ENCODE results near the gene DAPK1. TPM values are rescaled to one million over a fixed set of nuclear protein-coding genes. Genes with fewer than 3 reads are reported as not detected.

The DAPK1 gene
- total and polyA plus RNA-seq, 8 donors = 9.0 to 88.7 (median 50.7) TPM

DNA sequence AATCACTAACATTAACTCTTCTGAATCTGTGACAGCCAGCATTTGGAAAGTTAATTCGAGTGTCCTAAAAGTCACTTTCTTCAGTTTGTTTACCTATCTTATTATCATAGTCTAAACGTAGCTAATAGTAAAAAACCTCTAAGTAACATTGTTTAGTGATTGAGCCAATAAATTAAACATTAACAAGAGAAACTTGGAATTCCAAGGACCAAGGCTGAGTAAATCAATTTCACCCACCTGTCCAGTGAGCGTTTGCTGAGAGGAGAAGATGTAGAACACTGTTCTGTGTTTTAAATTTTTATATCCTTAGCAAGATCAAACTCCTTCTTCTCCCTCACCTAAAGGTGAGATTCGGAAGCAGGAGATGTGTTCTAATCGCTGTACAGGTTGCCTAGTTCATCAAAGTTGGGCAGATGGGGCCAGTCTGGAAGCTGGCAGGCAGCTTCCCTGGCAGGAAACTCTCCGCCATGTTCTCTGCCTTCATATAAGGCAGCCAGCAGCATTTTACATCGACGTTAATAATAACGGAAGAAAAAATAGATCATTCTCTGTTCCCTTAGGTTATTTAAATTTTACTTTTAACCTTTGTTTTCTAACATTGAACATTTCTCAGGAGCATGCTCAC lies 89.2 kb downstream of the DAPK1 start:
- Histone ChIP-seq H3K4me3 (no peak overlapping the region), H3K9me3 (no peaks in the 10 kb centered on the region), H3K36me3 (no peaks in the 10 kb centered on the region), H3K4me1 (peaks cover 5 to 28% (median 16%) of the 10 kb centered on the region in 4 donors), H3K27me3 (no peaks in the 10 kb centered on the region), H3K27ac (no peak overlapping the region)
- DNase-seq = no peak
- TF ChIP-seq POLR2A (IDR thresholded peaks at IDR 0.05) (no peak), POLR2AphosphoS5 (IDR thresholded peaks at IDR 0.05) (no peak), EP300 (IDR thresholded peaks at IDR 0.05) (no peak)
- TF ChIP-seq, protein P1, sequence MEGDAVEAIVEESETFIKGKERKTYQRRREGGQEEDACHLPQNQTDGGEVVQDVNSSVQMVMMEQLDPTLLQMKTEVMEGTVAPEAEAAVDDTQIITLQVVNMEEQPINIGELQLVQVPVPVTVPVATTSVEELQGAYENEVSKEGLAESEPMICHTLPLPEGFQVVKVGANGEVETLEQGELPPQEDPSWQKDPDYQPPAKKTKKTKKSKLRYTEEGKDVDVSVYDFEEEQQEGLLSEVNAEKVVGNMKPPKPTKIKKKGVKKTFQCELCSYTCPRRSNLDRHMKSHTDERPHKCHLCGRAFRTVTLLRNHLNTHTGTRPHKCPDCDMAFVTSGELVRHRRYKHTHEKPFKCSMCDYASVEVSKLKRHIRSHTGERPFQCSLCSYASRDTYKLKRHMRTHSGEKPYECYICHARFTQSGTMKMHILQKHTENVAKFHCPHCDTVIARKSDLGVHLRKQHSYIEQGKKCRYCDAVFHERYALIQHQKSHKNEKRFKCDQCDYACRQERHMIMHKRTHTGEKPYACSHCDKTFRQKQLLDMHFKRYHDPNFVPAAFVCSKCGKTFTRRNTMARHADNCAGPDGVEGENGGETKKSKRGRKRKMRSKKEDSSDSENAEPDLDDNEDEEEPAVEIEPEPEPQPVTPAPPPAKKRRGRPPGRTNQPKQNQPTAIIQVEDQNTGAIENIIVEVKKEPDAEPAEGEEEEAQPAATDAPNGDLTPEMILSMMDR (IDR thresholded peaks at IDR 0.05) = no peak
- WGBS, 5 donors = 66 to 73% (median 69%) methylated on average over 9 of the region's 9 CpGs
- intact Hi-C loops (cut with DNase I; ENCODE audit: low total_unique reads) = no loop called here

DNA sequence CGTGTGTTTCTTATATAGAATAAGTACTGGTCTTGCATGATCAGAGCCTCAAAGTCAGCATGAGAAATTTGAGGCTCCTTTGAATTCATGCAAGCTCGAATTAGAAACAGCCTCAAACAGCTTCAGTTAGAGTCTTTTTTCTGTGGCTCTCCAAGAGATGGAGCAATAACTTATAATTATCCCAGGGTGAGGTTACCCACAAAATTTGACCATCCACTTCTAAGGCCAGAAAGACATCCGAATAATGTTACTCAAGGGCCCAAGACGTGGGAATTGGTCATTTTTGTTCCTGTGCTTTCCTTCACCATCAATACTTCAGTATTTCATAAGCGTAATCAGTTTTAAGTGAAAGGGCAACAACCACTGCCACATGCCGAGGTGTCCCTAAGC lies 89.7 kb downstream of the DAPK1 start:
- TF ChIP-seq, protein P1 (IDR thresholded peaks at IDR 0.05) = no peak
- TF ChIP-seq POLR2A (IDR thresholded peaks at IDR 0.05) = no peak
- TF ChIP-seq EP300 (IDR thresholded peaks at IDR 0.05) = no peak
- TF ChIP-seq POLR2AphosphoS5 (IDR thresholded peaks at IDR 0.05) = no peak
- Histone ChIP-seq H3K27me3 (no peaks in the 10 kb centered on the region), H3K36me3 (no peaks in the 10 kb centered on the region), H3K27ac (no peak overlapping the region), H3K9me3 (no peaks in the 10 kb centered on the region), H3K4me3 (no peak overlapping the region), H3K4me1 (peaks cover 2 to 28% (median 16%) of the 10 kb centered on the region in 4 donors)
- no peak for DNase-seq
- 80 to 91% (median 89%) methylated on average over 6 of the region's 6 CpGs for WGBS, 5 donors
- intact Hi-C loops (cut with DNase I; ENCODE audit: low total_unique reads) = no loop called here

DNA sequence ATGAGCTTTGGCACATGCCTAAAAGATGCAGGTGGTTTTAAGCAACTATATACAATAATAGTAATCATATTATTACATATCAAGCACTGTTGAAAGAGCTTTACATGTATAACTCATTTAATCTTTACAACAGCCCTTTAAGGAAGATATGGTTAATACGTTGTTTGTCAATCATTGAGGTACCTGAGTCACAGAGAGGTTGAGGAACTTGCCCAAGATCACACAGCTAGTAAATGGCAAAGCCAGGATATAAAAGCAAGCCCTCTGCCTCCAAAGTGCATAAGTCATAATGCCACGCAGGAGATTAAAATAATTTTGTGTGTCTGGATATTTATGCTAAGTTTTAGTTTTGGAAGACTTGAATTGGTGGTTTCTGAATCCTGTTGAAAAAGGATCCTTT lies 90.2 kb downstream of the DAPK1 start:
- no peak for DNase-seq

DNA sequence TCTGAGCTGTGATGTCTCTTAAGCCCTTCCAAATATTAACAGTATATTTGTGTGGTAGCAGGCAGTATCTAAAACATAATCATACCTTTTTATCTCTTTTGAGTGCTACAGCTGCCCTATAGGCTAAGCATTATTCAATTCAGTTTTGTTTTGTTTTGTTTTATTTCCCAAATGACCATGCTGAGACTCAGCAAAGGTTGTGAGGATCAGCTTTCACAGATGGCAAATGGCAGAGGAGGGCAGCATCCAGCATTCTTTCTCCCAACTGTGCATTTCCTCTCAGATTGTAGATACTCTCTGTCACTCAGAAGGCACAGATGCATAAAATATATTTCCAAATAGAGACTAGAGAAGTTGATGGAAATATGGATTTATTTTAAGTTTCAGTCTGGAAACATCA lies 90.7 kb downstream of the DAPK1 start:
- intact Hi-C loops (cut with DNase I; ENCODE audit: low total_unique reads) = no loop called here
- Histone ChIP-seq H3K27ac (no peak overlapping the region), H3K36me3 (no peaks in the 10 kb centered on the region), H3K4me1 (peaks cover 11 to 28% (median 20%) of the 10 kb centered on the region in 4 donors), H3K27me3 (no peaks in the 10 kb centered on the region), H3K4me3 (no peak overlapping the region), H3K9me3 (no peaks in the 10 kb centered on the region)
- no peak for DNase-seq
- TF ChIP-seq EP300 (IDR thresholded peaks at IDR 0.05) (no peak), POLR2A (IDR thresholded peaks at IDR 0.05) (no peak), POLR2AphosphoS5 (IDR thresholded peaks at IDR 0.05) (no peak)
- TF ChIP-seq, protein P1 (IDR thresholded peaks at IDR 0.05) = no peak

More for the DNA sequence above, 90.2 kb downstream of the DAPK1 start:
- TF ChIP-seq POLR2AphosphoS5 (IDR thresholded peaks at IDR 0.05) = no peak
- TF ChIP-seq POLR2A (IDR thresholded peaks at IDR 0.05) = no peak
- no peak for TF ChIP-seq EP300 (IDR thresholded peaks at IDR 0.05)
- TF ChIP-seq, protein P1 (IDR thresholded peaks at IDR 0.05) = no peak
- 81 to 97% (median 90%) methylated on average over 2 of the region's 2 CpGs for WGBS, 5 donors
- H3K4me3 ChIP-seq = no peak overlapping the region
- peaks cover 7 to 28% (median 16%) of the 10 kb centered on the region in 4 donors for H3K4me1 ChIP-seq
- H3K9me3 ChIP-seq = no peaks in the 10 kb centered on the region
- no peaks in the 10 kb centered on the region for H3K27me3 ChIP-seq
- H3K27ac ChIP-seq = no peak overlapping the region
- intact Hi-C loops (cut with DNase I; ENCODE audit: low total_unique reads) = no loop called here
- no peaks in the 10 kb centered on the region for H3K36me3 ChIP-seq

Data from stomach (tissue), 9 donors.